ENCODE results near the gene PRICKLE2. TPM values are rescaled to one million over a fixed set of nuclear protein-coding genes. Genes with fewer than 3 reads are reported as not detected.

Gene PRICKLE2
- total and polyA plus RNA-seq, 2 experiments from 2014 or later: 1.1 to 12.5 TPM

DNA sequence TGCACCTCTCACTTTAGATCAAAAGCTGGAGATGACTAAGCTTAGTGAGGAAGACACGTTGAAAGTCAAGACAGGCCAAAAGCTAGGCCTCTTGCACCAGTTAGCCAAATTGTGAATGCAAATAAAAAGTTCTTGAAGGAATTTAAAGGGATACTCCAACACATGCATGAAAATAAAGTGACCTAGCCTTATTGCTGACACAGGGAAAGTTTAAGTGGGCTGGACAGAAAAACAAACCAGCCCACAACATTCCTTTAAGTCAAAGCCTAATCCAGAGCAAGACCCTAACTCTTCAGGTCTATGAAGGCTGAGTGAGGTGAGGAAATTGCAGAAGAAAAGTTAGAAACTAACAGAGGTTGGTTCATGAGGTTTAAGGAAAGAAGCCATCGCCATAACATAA is 101.3 kb downstream of the PRICKLE2 start:
- Histone ChIP-seq H3F3A (replicated peaks; ENCODE audit: low read depth) (no peaks in the 10 kb centered on the region), H3K4me2 (no peak overlapping the region), H3K27me3 (ENCODE audit: insufficient read depth) (no peaks in the 10 kb centered on the region), H3K27ac (ENCODE audit: low read depth) (no peak overlapping the region), H3K4me3 (no peak overlapping the region), H3K9me2 (ENCODE audit: insufficient read depth) (peaks cover 6% of the 10 kb centered on the region; the same call in 1 of the 2 replicates), H3K79me2 (replicated peaks; ENCODE audit: insufficient read depth) (no peaks in the 10 kb centered on the region), H3K4me1 (ENCODE audit: insufficient read depth) (no peaks in the 10 kb centered on the region), H4K20me1 (replicated peaks; ENCODE audit: insufficient read depth) (no peaks in the 10 kb centered on the region), H2AFZ (no peak overlapping the region), H3K36me3 (ENCODE audit: insufficient read depth) (no peaks in the 10 kb centered on the region)
- peaks cover 3% of the 10 kb centered on the region for H3K27me3 Mint-ChIP-seq (ENCODE audit: insufficient read depth, low read depth, poor library complexity)
- 0 out of 3 replicates have a peak, but pooled peaks cover 3% of the 10 kb centered on the region for H3K36me3 Mint-ChIP-seq (ENCODE audit: low read depth)
- DNase-seq (ENCODE audit: low spot score): no peak
- H3K9me3 Mint-ChIP-seq: peaks cover 3% of the 10 kb centered on the region; the same call in 2 of the 3 replicates
- no peak overlapping the region for H3K27ac Mint-ChIP-seq
- no peak for TF ChIP-seq ZNF114 (CRISPR knock-in tag; IDR thresholded peaks at IDR 0.05)
- no peak for TF ChIP-seq NANOG (IDR thresholded peaks at IDR 0.05; ENCODE audit: borderline replicate concordance)
- no peak for TF ChIP-seq JUNB (IDR thresholded peaks at IDR 0.05; ENCODE audit: unreplicated experiment)
- TF ChIP-seq, protein P1, sequence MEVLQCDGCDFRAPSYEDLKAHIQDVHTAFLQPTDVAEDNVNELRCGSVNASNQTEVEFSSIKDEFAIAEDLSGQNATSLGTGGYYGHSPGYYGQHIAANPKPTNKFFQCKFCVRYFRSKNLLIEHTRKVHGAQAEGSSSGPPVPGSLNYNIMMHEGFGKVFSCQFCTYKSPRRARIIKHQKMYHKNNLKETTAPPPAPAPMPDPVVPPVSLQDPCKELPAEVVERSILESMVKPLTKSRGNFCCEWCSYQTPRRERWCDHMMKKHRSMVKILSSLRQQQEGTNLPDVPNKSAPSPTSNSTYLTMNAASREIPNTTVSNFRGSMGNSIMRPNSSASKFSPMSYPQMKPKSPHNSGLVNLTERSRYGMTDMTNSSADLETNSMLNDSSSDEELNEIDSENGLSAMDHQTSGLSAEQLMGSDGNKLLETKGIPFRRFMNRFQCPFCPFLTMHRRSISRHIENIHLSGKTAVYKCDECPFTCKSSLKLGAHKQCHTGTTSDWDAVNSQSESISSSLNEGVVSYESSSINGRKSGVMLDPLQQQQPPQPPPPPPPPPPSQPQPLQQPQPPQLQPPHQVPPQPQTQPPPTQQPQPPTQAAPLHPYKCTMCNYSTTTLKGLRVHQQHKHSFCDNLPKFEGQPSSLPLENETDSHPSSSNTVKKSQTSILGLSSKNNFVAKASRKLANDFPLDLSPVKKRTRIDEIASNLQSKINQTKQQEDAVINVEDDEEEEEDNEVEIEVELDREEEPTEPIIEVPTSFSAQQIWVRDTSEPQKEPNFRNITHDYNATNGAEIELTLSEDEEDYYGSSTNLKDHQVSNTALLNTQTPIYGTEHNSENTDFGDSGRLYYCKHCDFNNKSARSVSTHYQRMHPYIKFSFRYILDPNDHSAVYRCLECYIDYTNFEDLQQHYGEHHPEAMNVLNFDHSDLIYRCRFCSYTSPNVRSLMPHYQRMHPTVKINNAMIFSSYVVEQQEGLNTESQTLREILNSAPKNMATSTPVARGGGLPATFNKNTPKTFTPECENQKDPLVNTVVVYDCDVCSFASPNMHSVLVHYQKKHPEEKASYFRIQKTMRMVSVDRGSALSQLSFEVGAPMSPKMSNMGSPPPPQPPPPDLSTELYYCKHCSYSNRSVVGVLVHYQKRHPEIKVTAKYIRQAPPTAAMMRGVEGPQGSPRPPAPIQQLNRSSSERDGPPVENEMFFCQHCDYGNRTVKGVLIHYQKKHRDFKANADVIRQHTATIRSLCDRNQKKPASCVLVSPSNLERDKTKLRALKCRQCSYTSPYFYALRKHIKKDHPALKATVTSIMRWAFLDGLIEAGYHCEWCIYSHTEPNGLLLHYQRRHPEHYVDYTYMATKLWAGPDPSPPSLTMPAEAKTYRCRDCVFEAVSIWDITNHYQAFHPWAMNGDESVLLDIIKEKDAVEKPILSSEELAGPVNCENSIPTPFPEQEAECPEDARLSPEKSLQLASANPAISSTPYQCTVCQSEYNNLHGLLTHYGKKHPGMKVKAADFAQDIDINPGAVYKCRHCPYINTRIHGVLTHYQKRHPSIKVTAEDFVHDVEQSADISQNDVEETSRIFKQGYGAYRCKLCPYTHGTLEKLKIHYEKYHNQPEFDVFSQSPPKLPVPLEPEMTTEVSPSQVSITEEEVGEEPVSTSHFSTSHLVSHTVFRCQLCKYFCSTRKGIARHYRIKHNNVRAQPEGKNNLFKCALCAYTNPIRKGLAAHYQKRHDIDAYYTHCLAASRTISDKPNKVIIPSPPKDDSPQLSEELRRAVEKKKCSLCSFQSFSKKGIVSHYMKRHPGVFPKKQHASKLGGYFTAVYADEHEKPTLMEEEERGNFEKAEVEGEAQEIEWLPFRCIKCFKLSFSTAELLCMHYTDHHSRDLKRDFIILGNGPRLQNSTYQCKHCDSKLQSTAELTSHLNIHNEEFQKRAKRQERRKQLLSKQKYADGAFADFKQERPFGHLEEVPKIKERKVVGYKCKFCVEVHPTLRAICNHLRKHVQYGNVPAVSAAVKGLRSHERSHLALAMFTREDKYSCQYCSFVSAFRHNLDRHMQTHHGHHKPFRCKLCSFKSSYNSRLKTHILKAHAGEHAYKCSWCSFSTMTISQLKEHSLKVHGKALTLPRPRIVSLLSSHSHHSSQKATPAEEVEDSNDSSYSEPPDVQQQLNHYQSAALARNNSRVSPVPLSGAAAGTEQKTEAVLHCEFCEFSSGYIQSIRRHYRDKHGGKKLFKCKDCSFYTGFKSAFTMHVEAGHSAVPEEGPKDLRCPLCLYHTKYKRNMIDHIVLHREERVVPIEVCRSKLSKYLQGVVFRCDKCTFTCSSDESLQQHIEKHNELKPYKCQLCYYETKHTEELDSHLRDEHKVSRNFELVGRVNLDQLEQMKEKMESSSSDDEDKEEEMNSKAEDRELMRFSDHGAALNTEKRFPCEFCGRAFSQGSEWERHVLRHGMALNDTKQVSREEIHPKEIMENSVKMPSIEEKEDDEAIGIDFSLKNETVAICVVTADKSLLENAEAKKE (CRISPR knock-in tag; IDR thresholded peaks at IDR 0.05): no peak
- TF ChIP-seq POLR2AphosphoS5 (IDR thresholded peaks at IDR 0.05; ENCODE audit: low read depth): no peak
- no peak for TF ChIP-seq STAT1 (IDR thresholded peaks at IDR 0.05; ENCODE audit: unreplicated experiment)
- TF ChIP-seq CREB1 (CRISPR knock-in tag; IDR thresholded peaks at IDR 0.05; ENCODE audit: low read depth): no peak
- TF ChIP-seq EZH2 (IDR thresholded peaks at IDR 0.05; ENCODE audit: low read depth, unreplicated experiment): no peak
- TF ChIP-seq, protein P2, sequence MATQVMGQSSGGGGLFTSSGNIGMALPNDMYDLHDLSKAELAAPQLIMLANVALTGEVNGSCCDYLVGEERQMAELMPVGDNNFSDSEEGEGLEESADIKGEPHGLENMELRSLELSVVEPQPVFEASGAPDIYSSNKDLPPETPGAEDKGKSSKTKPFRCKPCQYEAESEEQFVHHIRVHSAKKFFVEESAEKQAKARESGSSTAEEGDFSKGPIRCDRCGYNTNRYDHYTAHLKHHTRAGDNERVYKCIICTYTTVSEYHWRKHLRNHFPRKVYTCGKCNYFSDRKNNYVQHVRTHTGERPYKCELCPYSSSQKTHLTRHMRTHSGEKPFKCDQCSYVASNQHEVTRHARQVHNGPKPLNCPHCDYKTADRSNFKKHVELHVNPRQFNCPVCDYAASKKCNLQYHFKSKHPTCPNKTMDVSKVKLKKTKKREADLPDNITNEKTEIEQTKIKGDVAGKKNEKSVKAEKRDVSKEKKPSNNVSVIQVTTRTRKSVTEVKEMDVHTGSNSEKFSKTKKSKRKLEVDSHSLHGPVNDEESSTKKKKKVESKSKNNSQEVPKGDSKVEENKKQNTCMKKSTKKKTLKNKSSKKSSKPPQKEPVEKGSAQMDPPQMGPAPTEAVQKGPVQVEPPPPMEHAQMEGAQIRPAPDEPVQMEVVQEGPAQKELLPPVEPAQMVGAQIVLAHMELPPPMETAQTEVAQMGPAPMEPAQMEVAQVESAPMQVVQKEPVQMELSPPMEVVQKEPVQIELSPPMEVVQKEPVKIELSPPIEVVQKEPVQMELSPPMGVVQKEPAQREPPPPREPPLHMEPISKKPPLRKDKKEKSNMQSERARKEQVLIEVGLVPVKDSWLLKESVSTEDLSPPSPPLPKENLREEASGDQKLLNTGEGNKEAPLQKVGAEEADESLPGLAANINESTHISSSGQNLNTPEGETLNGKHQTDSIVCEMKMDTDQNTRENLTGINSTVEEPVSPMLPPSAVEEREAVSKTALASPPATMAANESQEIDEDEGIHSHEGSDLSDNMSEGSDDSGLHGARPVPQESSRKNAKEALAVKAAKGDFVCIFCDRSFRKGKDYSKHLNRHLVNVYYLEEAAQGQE (IDR thresholded peaks at IDR 0.05; ENCODE audit: unreplicated experiment): no peak
- peaks cover 8% of the 10 kb centered on the region; the same call in 2 of the 3 replicates for H3K4me1 Mint-ChIP-seq
- H3K4me3 Mint-ChIP-seq: no peak overlapping the region
- ATAC-seq: no peak

Measured in GM23338 (cell line).